Calu3 (cell line): Measurements from ENCODE around the gene TXNDC2. TPM values are rescaled to one million over a fixed set of nuclear protein-coding genes. Genes with fewer than 3 reads are reported as not detected.

Experiments used
- BruUV-seq: library from RNA; stranded (reverse); fragments of 400-500 nt; replicated peaks from 2 replicates; lab custom pipeline; 2021; lab: Mats Ljungman, UMichigan
- CTCF ChIA-PET: fragments of 300-600 bp; sonication (Branson Sonifier 250); formaldehyde crosslinking; loops from one replicate; lab custom pipeline; 2022; ENCODE audit warnings: antibody characterized with exemption; lab: Charles Lee
- DNase-seq: peaks from one replicate; pipeline ENCODE4 v3.0.0; 2022
- H3K27ac Mint-ChIP-seq: one replicate; pipeline ENCODE4 v1.8.0; 2022; ENCODE audit warnings: mixed read lengths; ENCODE audit not compliant: unreplicated experiment
- H3K27me3 Mint-ChIP-seq: one replicate; pipeline ENCODE4 v1.8.0; 2022; ENCODE audit warnings: mixed read lengths; ENCODE audit not compliant: unreplicated experiment
- H3K36me3 Mint-ChIP-seq: one replicate; pipeline ENCODE4 v1.8.0; 2022; ENCODE audit warnings: mild to moderate bottlenecking, moderate library complexity, mixed read lengths; ENCODE audit not compliant: insufficient read depth, unreplicated experiment
- H3K4me1 Mint-ChIP-seq: one replicate; pipeline ENCODE4 v1.8.0; 2022; ENCODE audit warnings: mild to moderate bottlenecking, low read depth, mixed read lengths; ENCODE audit not compliant: unreplicated experiment
- H3K4me3 Mint-ChIP-seq: one replicate; pipeline ENCODE4 v1.8.0; 2022; ENCODE audit warnings: mild to moderate bottlenecking, low read depth, moderate library complexity, mixed read lengths; ENCODE audit not compliant: unreplicated experiment
- H3K9me3 Mint-ChIP-seq: one replicate; pipeline ENCODE4 v1.8.0; 2022; ENCODE audit warnings: low read depth, mixed read lengths; ENCODE audit not compliant: unreplicated experiment
- intact Hi-C: fragments of 100-400 bp; cut with micrococcal nuclease; formaldehyde crosslinking; loops from one replicate; pipeline ENCODE4 v1.10.0; 2022; ENCODE audit not compliant: unreplicated experiment
- total RNA-seq: library from RNA; stranded (reverse); gene quantifications from 2 replicates; pipeline ENCODE4 v1.2.3, GENCODE V29; 2022
- TF ChIP-seq, protein P1 (sequence below): fragments of 200-600 bp; IDR thresholded peaks from one replicate; pipeline ENCODE4 v1.8.0; 2022; ENCODE audit warnings: antibody characterized with exemption; ENCODE audit not compliant: unreplicated experiment

Gene TXNDC2
- total RNA-seq, 1 experiment from 2014 or later: not detected

- no TSS peak for BruUV-seq
- peaks cover 31% of the 10 kb centered on the region for H3K36me3 Mint-ChIP-seq
- H3K9me3 Mint-ChIP-seq: no peaks in the 10 kb centered on the region
- peaks cover 23% of the 10 kb centered on the region for H3K4me1 Mint-ChIP-seq
- no peak overlapping the region for H3K4me3 Mint-ChIP-seq
- no peaks in the 10 kb centered on the region for H3K27me3 Mint-ChIP-seq
- no peak for DNase-seq
- intact Hi-C loops: no loop called here
- no peak overlapping the region for H3K27ac Mint-ChIP-seq
- CTCF ChIA-PET: interaction anchor here (0.6 kb wide), 1 partner anchor 44 kb away, joined by 3 read pairs; no protein-coding TSS in a partner anchor
- TF ChIP-seq, protein P1, sequence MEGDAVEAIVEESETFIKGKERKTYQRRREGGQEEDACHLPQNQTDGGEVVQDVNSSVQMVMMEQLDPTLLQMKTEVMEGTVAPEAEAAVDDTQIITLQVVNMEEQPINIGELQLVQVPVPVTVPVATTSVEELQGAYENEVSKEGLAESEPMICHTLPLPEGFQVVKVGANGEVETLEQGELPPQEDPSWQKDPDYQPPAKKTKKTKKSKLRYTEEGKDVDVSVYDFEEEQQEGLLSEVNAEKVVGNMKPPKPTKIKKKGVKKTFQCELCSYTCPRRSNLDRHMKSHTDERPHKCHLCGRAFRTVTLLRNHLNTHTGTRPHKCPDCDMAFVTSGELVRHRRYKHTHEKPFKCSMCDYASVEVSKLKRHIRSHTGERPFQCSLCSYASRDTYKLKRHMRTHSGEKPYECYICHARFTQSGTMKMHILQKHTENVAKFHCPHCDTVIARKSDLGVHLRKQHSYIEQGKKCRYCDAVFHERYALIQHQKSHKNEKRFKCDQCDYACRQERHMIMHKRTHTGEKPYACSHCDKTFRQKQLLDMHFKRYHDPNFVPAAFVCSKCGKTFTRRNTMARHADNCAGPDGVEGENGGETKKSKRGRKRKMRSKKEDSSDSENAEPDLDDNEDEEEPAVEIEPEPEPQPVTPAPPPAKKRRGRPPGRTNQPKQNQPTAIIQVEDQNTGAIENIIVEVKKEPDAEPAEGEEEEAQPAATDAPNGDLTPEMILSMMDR: no peak
Observed at GRCh38 chr18:9933865-9934264, 48.1 kb downstream of the TXNDC2 start.

- no peaks in the 10 kb centered on the region for H3K27me3 Mint-ChIP-seq
- no peaks in the 10 kb centered on the region for H3K9me3 Mint-ChIP-seq
- CTCF ChIA-PET: interaction anchor here (0.7 kb wide), 1 partner anchor 191 kb away, joined by 3 read pairs; no protein-coding TSS in a partner anchor
- BruUV-seq: no TSS peak
- intact Hi-C loops: no loop called here
- TF ChIP-seq, protein P1: no peak
- H3K4me1 Mint-ChIP-seq: peaks cover 23% of the 10 kb centered on the region
- no peak overlapping the region for H3K27ac Mint-ChIP-seq
- no peak for DNase-seq
- H3K36me3 Mint-ChIP-seq: peaks cover 35% of the 10 kb centered on the region
- H3K4me3 Mint-ChIP-seq: no peak overlapping the region
Observed at GRCh38 chr18:9934274-9934673, 48.5 kb downstream of the TXNDC2 start.

Other genes with a start within 250 kb of the TXNDC2 start
- 1.9 and 2.3 TPM in 2 replicates for gene RAB31, start 177.7 kb upstream of the TXNDC2 start, total RNA-seq
- gene VAPA, start 28.0 kb downstream of the TXNDC2 start, total RNA-seq: 196 and 227 TPM in 2 replicates